LNCaP clone FGC (cell line): ENCODE results near the gene PNO1.

ENCODE experiments used
- DNase-seq: peaks from one replicate; pipeline ENCODE4 v3.0.0-alpha.2; 2011; ENCODE audit warnings: low read depth
- H3K4me3 ChIP-seq: 2 replicates; pipeline ENCODE4 v1.5.1; 2011; ENCODE audit warnings: mild to moderate bottlenecking, low read depth, low read length, control low read depth
- CTCF ChIP-seq: IDR thresholded peaks from 2 replicates; pipeline ENCODE4 v1.5.1; 2012; ENCODE audit warnings: mild to moderate bottlenecking; ENCODE audit not compliant: control insufficient read depth, insufficient read depth; ENCODE audit errors: extremely low read depth

The PNO1 gene

DNA sequence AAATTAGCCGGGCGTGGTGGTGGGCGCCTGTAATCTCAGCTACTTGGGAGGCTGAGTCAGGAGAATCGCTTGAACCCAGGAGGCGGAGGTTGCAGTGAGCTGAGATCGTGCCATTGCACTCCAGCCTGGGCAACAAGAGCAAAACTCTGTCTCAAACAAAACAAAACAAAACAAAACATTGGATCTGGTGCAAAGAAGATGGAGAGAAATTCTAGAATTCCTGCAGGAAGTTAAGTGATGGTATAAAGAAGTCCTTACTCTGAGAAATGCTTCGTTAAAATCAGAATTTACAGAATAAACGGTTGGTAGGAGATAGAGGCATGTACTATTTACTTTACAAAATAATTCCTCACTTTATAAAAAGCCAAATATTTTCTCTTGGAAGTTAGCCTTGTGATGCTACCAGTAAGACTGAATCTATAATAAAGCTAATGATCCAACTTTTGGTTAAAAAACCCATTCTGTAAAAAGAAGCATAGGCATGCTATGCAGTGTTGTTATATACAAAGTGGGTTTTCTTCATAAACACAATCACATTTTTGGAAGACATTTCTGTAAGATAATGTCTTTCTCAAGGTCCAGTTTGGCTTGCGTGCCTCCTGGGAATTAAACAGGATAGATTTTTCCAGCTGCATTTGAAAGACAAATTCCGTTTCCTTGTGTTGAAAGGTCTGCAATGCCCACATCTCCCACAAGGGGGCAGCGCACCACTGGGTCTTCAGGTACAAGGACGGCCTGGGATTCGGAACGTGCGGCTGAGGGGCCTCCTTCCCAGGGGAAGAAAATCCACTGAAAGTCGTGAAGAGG is 35.6 kb upstream of the PNO1 start:
- TF ChIP-seq CTCF: peak; percentile 74
- no peak overlapping the region for H3K4me3 ChIP-seq
- DNase-seq: peak; percentile 36

DNA sequence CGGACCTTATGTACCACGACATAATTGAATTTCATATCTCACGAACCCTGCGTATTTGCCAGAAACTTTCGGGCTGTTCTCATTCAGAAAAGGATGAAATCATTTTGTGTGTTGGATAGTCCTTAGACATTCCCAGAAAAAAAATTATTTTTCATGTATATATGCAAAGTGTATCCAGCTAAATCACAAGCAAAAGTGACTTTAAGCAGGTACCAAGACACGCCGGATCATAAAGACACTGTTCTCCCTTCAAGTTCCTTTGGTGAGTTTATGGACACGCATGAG is 35.1 kb upstream of the PNO1 start:
- no peak for TF ChIP-seq CTCF
- DNase-seq: no peak
- H3K4me3 ChIP-seq: no peak overlapping the region

GRCh38 chr2:68124321-68124720 is 33.4 kb upstream of the PNO1 start:
- TF ChIP-seq CTCF: no peak
- no peak overlapping the region for H3K4me3 ChIP-seq
- DNase-seq: no peak

- TF ChIP-seq CTCF: no peak
- H3K4me3 ChIP-seq: no peak overlapping the region
- no peak for DNase-seq
Measured at GRCh38 chr2:68125821-68126220, 31.9 kb upstream of the PNO1 start.

DNA sequence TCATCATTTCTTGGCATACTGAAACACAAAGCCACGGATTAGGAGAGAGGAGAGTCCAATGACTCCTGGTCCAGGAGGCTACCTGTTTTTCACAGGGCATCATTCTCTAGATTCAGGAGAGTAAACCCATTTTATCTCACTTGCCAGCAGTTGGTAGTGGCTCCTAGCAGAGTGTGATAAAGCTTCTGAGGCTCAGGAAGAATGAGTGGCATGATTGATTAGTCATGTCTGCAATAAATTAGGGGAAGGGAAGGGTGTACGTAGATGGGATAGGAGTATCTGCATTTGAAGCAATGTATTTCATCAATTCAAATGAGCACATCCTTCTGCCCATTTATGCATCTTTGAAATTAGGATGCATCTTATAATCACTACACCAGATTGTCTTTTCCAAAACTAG is 31.1 kb upstream of the PNO1 start:
- DNase-seq: no peak
- no peak for TF ChIP-seq CTCF
- H3K4me3 ChIP-seq: no peak overlapping the region

- DNase-seq: no peak
- H3K4me3 ChIP-seq: no peak overlapping the region
- TF ChIP-seq CTCF: no peak
Measured at GRCh38 chr2:68127358-68128242, 30.1 kb upstream of the PNO1 start.
